ENCODE measurements around the gene RSRC2. TPM values are rescaled to one million over a fixed set of nuclear protein-coding genes. Genes with fewer than 3 reads are reported as not detected.

RSRC2 gene
- total RNA-seq (ENCODE audit: low replicate concordance) = 39.9 and 46.9 TPM in 2 replicates

GRCh38 chr12:122526683-122527477 lies at the start of gene RSRC2, which contains the start of gene KNTC1:
TSS of gene RSRC2 (minus strand) at chr12:122526936. CDS start at chr12:122526853, 83 bp downstream.
TSS of gene KNTC1 (plus strand) at chr12:122527249. CDS start at chr12:122530064, 2,815 bp downstream.

GRCh38 chr12:122500685-122501488 lies 25.8 kb downstream of the RSRC2 start, which contains the start of gene ZCCHC8:
TSS of gene ZCCHC8 (minus strand) at chr12:122500932. CDS start at chr12:122500840, 92 bp downstream.

Other genes starting within 250 kb of the RSRC2 start
- gene CLIP1, start 104.3 kb downstream of the RSRC2 start, total RNA-seq (ENCODE audit: low replicate concordance) = 42.6 and 44.8 TPM in 2 replicates
- 8.4 and 10.4 TPM in 2 replicates for gene ZCCHC8, start 26.0 kb downstream of the RSRC2 start, total RNA-seq (ENCODE audit: low replicate concordance)
- gene KNTC1, start 313 bp upstream of the RSRC2 start, total RNA-seq (ENCODE audit: low replicate concordance) = 6.3 and 10.1 TPM in 2 replicates
- gene HCAR2, start 176.4 kb upstream of the RSRC2 start, total RNA-seq (ENCODE audit: low replicate concordance) = under 0.01 TPM in 1 of 2 replicates, not detected in the other
- gene HCAR3, start 189.9 kb upstream of the RSRC2 start, total RNA-seq (ENCODE audit: low replicate concordance) = not detected in 2 replicates
- under 0.01 and 0.35 TPM in 2 replicates for gene HCAR1, start 203.9 kb upstream of the RSRC2 start, total RNA-seq (ENCODE audit: low replicate concordance)
- gene DENR, start 225.9 kb upstream of the RSRC2 start, total RNA-seq (ENCODE audit: low replicate concordance) = 15.2 and 29.3 TPM in 2 replicates
- gene CCDC62, start 247.6 kb upstream of the RSRC2 start, total RNA-seq (ENCODE audit: low replicate concordance) = 0.30 and 0.82 TPM in 2 replicates